Calu3 (cell line): Measurements from ENCODE around the gene OR51B5. TPM values are rescaled to one million over a fixed set of nuclear protein-coding genes. Genes with fewer than 3 reads are reported as not detected.

Experiments
- total RNA-seq: library from RNA; stranded (reverse); gene quantifications from 2 replicates; pipeline ENCODE4 v1.2.3, GENCODE V29; 2022

OR51B5 gene
- total RNA-seq, 1 experiment from 2014 or later = not detected

Other genes starting within 250 kb of the OR51B5 start
- gene OR52A5, start 205.2 kb downstream of the OR51B5 start, total RNA-seq = not detected in 2 replicates
- gene OR52A1, start 188.8 kb downstream of the OR51B5 start, total RNA-seq = not detected in 2 replicates
- not detected in 2 replicates for gene OR51V1, start 142.8 kb downstream of the OR51B5 start, total RNA-seq
- not detected in 2 replicates for gene HBB, start 116.5 kb downstream of the OR51B5 start, total RNA-seq
- gene HBD, start 109.0 kb downstream of the OR51B5 start, total RNA-seq = not detected in 2 replicates
- gene HBG1, start 93.7 kb downstream of the OR51B5 start, total RNA-seq = not detected in 2 replicates
- gene HBG2, start 88.7 kb downstream of the OR51B5 start, total RNA-seq = not detected in 2 replicates
- not detected in 2 replicates for gene HBE1, start 73.6 kb downstream of the OR51B5 start, total RNA-seq
- not detected in 2 replicates for gene OR51B4, start 41.6 kb downstream of the OR51B5 start, total RNA-seq
- not detected in 2 replicates for gene OR51B2, start 19.2 kb downstream of the OR51B5 start, total RNA-seq
- not detected in 2 replicates for gene OR51B6, start 8.0 kb upstream of the OR51B5 start, total RNA-seq
- not detected in 2 replicates for gene OR51M1, start 40.3 kb upstream of the OR51B5 start, total RNA-seq
- gene OR51Q1, start 78.6 kb upstream of the OR51B5 start, total RNA-seq = not detected in 2 replicates
- gene OR51I1, start 98.0 kb upstream of the OR51B5 start, total RNA-seq = not detected in 2 replicates
- not detected in 2 replicates for gene OR51I2, start 105.8 kb upstream of the OR51B5 start, total RNA-seq
- gene OR52D1, start 145.2 kb upstream of the OR51B5 start, total RNA-seq = not detected in 2 replicates
- gene UBQLN3, start 166.4 kb upstream of the OR51B5 start, total RNA-seq = not detected in 2 replicates
- 0.14 and 0.51 TPM in 2 replicates for gene UBQLNL, start 173.2 kb upstream of the OR51B5 start, total RNA-seq
- gene OR52H1, start 205.0 kb upstream of the OR51B5 start, total RNA-seq = not detected in 2 replicates
- not detected in 2 replicates for gene OR52B6, start 237.4 kb upstream of the OR51B5 start, total RNA-seq